K562 (cell line): ENCODE measurements around the gene ZNF81. TPM values are rescaled to one million over a fixed set of nuclear protein-coding genes. Genes with fewer than 3 reads are reported as not detected.

Experiments used
- ATAC-seq: fragments of 200-7000 bp; cut with Tn5 transposase; 3 replicates; pipeline ENCODE4 v1.9.1; 2020; ENCODE audit warnings: moderate library complexity
- BruUV-seq: library from RNA; stranded (reverse); fragments of 400-500 nt; replicated peaks from 2 replicates; lab custom pipeline; 2021; lab: Mats Ljungman, UMichigan
- CTCF ChIA-PET: fragments of 300-600 bp; formaldehyde crosslinking; extraction: SDS; loops from one replicate; lab custom pipeline; 2021; ENCODE audit warnings: low intra/inter-chr PET ratio; lab: Yijun Ruan, JAX
- POLR2A ChIA-PET: fragments of 300-600, 350-650 bp; sonication (Branson Sonifier 250); formaldehyde crosslinking; extraction: SDS; loops from one replicate; lab custom pipeline; 2021; ENCODE audit warnings: antibody characterized with exemption, inconsistent platforms; lab: Yijun Ruan, JAX
- DNase-seq, 4 experiments: peaks; one replicate each; pipeline versions ENCODE4 v3.0.0 to v3.0.0-alpha.2; 2011 to 2018; ENCODE audit warnings: low spot score in 3 of 4, mixed read lengths in 3 of 4; ENCODE audit errors: extremely low read depth in 1 of 4
- FAIRE-seq: peaks from 2 replicates; lab custom pipeline; 2011; peaks lifted over from hg19 to GRCh38; lab: Jason Lieb, UNC
- H2AFZ ChIP-seq: 2 replicates; pipeline ENCODE4 v1.6.0; 2011; ENCODE audit warnings: low read depth, low read length, control low read depth, inconsistent platforms
- H3K27ac ChIP-seq: fragments of 200-600 bp; 3 replicates; pipeline ENCODE4 v1.8.0; 2011; ENCODE audit warnings: low read depth, mild to moderate bottlenecking, control low read depth, inconsistent platforms, low read length, moderate library complexity, mixed read lengths; ENCODE audit errors: extremely low read depth
- H3K27me3 ChIP-seq, 2 experiments: fragments of 300-600 bp in 1 of 2; 2 replicates in 1 of 2; 3 replicates in 1 of 2; pipeline versions ENCODE4 v1.6.0 to v1.8.0; 2011; ENCODE audit warnings: inconsistent platforms in 2 of 2, low read length in 2 of 2, mild to moderate bottlenecking in 1 of 2, mixed read lengths in 1 of 2, moderate library complexity in 1 of 2; ENCODE audit not compliant: control insufficient read depth in 2 of 2, insufficient read depth in 2 of 2
- H3K36me3 ChIP-seq: fragments of 300-600 bp; 3 replicates; pipeline ENCODE4 v1.8.0; 2011; ENCODE audit warnings: mild to moderate bottlenecking, low read length, inconsistent platforms; ENCODE audit not compliant: control insufficient read depth, insufficient read depth
- H3K4me1 ChIP-seq, 2 experiments: fragments of 200-600 bp in 1 of 2; replicated peaks in 1 of 2; 2 replicates in 1 of 2; 3 replicates in 1 of 2; pipeline versions ENCODE4 v1.5.1 to v1.8.0; 2011; ENCODE audit warnings: inconsistent platforms in 2 of 2, low read length in 2 of 2, mild to moderate bottlenecking in 1 of 2, mixed read lengths in 1 of 2, moderate library complexity in 1 of 2; ENCODE audit not compliant: control insufficient read depth in 2 of 2, insufficient read depth in 2 of 2
- H3K4me2 ChIP-seq: 2 replicates; pipeline ENCODE4 v1.6.1; 2011; ENCODE audit warnings: low read length, control low read depth, inconsistent platforms, mixed read lengths; ENCODE audit not compliant: insufficient read depth
- H3K4me3 ChIP-seq: fragments of 200-600 bp; sonication (generic), shearing (Covaris generic); 2 replicates; pipeline ENCODE4 v1.5.1; 2016; ENCODE audit warnings: control low read depth, inconsistent platforms
- H3K79me2 ChIP-seq: fragments of 200-600 bp; 3 replicates; pipeline ENCODE4 v1.8.0; 2011; ENCODE audit warnings: low read length, inconsistent platforms; ENCODE audit not compliant: control insufficient read depth, insufficient read depth
- H3K9ac ChIP-seq, 2 experiments: 2 replicates each; pipeline versions ENCODE4 v1.6.0 to v1.6.1; 2011; ENCODE audit warnings: low read depth in 2 of 2, low read length in 2 of 2, control low read depth in 1 of 2, inconsistent platforms in 1 of 2, mild to moderate bottlenecking in 1 of 2, mixed read lengths in 1 of 2; ENCODE audit not compliant: insufficient read depth in 1 of 2
- H3K9me1 ChIP-seq: one replicate; pipeline ENCODE4 v1.6.0; 2011; ENCODE audit warnings: inconsistent platforms, mild to moderate bottlenecking, low read length, moderate library complexity; ENCODE audit not compliant: control insufficient read depth, insufficient read depth
- H3K9me3 ChIP-seq: replicated peaks from 2 replicates; pipeline ENCODE4 v1.5.1; 2011; ENCODE audit warnings: low read depth, low read length, inconsistent platforms; ENCODE audit not compliant: control insufficient read depth, insufficient read depth
- H4K20me1 ChIP-seq: replicated peaks from 2 replicates; pipeline ENCODE4 v1.6.1; 2011; ENCODE audit warnings: low read length, inconsistent platforms, mixed read lengths; ENCODE audit not compliant: control insufficient read depth, insufficient read depth
- FOXA3 ChIP-seq, 2 experiments: fragments of 450-650 bp in 1 of 2; sonication (generic) in 1 of 2; formaldehyde crosslinking; IDR thresholded peaks in 1 of 2; conservative IDR thresholded peaks in 1 of 2; 2 replicates each; pipeline versions ENCODE4 v1.4.0 to v1.8.0; 2020 to 2022; ENCODE audit warnings: mild to moderate bottlenecking in 2 of 2, missing genetic modification reagents in 1 of 2
- MCM7 ChIP-seq, 2 experiments: fragments of 450-650 bp; IDR thresholded peaks; 2 replicates each; pipeline ENCODE4 v1.6.1; 2016 to 2018
- POLR2AphosphoS5 ChIP-seq: IDR thresholded peaks from 2 replicates; pipeline ENCODE4 v1.6.1; 2011; ENCODE audit warnings: mild to moderate bottlenecking, low read depth, low read length, moderate library complexity; ENCODE audit not compliant: control insufficient read depth, insufficient read depth
- SAFB2 ChIP-seq: fragments of 200-400 bp; formaldehyde crosslinking; IDR thresholded peaks from 2 replicates; pipeline ENCODE4 v1.6.1; 2018; ENCODE audit warnings: borderline replicate concordance, low read length, low read depth, moderate library complexity; ENCODE audit not compliant: severe bottlenecking
- SPI1 ChIP-seq: IDR thresholded peaks from 2 replicates; pipeline ENCODE4 v1.6.1; 2011; ENCODE audit warnings: low read depth, low read length, control low read depth, borderline replicate concordance
- WGBS: fragments of 100-300 bp; shearing (Covaris generic); methylation state at CpG from one replicate; pipeline ENCODE4 v1.1.6; 2016; ENCODE audit warnings: low coverage, mixed read lengths; ENCODE audit not compliant: insufficient coverage; ENCODE audit errors: missing lambda C conversion rate; 5-methylcytosine and 5-hydroxymethylcytosine counted together
- in situ Hi-C: fragments of 300-500 bp; cut with MboI; formaldehyde crosslinking; loops from 4 replicates; pipeline ENCODE4 v1.15.0; 2018; ENCODE audit warnings: inconsistent platforms, mixed read lengths
- intact Hi-C: fragments of 100-400 bp; cut with micrococcal nuclease; formaldehyde crosslinking; loops from 2 replicates; pipeline ENCODE4 v1.14.2; 2022
- polyA plus RNA-seq, 8 experiments: library from polyadenylated mRNA; depleted of rRNA in 4 of 8; stranded (reverse) in 5 of 8; unstranded in 3 of 8; fragments of >200 nt; fragmentation: Nextera tagmentation in 2 of 8; fragmentation: Illumina TruSeq in 1 of 8; extraction: Ambion mirVana in 2 of 8; extraction: Trizol in 1 of 8; gene quantifications; 2 replicates each; pipeline versions ENCODE4 v1.2.1 to v1.2.3, GENCODE V29; 2011 to 2014; ENCODE audit warnings: inconsistent platforms in 1 of 8, missing spikeins in 1 of 8
- total RNA-seq, 7 experiments: library from RNA; depleted of rRNA in 6 of 7; stranded (reverse); fragments of >200 nt in 6 of 7; fragmentation: Illumina TruSeq in 2 of 7; extraction: Trizol in 2 of 7; gene quantifications; 2 replicates each; pipeline versions ENCODE4 v1.2.1 to v1.2.3, GENCODE V29; 2011 to 2021; ENCODE audit warnings: low replicate concordance in 1 of 7

The ZNF81 gene
- total and polyA plus RNA-seq, 9 of the 15 experiments (the other 6 are each of a cell fraction or from before 2014, with no cell fraction given), result 2.4 to 9.6 (median 4.9) TPM

DNA sequence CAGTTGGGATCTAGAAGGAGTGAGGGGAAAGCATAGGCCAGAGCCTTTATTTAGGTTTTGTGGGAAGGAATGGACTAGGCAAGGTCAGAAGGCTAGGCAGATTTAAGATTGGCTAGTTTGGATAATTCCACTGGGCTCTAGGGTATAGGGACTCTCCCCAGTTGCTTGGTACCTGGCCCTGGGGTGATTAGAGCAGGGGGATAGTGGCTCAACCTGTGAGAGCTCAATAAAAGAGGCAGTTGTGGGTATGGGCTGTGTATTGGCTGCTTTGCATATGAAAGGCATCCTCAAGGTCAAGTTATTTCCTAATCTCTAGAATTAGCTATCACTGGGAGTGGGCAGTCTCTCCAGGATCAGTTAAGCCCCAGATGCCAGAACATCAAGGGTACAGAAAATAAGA is 61.3 kb downstream of the ZNF81 start (continued):
- TF ChIP-seq MCM7 (IDR thresholded peaks at IDR 0.05) (no peak), FOXA3 (CRISPR knock-in tag; conservative IDR thresholded peaks at IDR 0.05 in 1 of 2, IDR thresholded peaks at IDR 0.05 in 1 of 2) (no peak)

DNA sequence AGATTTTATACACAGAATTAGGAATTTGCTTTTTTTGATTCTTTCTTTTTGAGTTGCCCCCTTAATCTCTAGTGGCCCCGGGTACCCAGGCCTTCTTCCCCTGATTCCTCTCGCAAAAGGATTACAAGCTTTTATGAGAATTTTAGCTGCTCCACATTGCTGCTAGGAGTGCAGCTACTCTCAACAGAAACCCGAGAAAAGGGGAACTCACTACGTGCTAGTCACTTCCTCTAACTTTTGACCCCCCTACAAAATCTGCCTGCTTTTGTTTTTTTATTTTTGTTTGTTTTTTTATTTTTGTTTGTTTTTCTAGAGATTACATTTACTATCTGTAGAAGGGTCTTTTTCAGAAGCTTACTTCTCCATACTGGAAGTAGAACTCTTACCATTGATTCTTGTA is 64.1 kb downstream of the ZNF81 start:
- FAIRE-seq, result no peak
- Histone ChIP-seq H2AFZ (no peak overlapping the region), H3K4me3 (no peak overlapping the region), H3K4me2 (no peak overlapping the region), H3K79me2 (no peaks in the 10 kb centered on the region), H3K27me3 (no peaks in the 10 kb centered on the region)
- WGBS, result 22% methylated on average over 4 of the region's 4 CpGs
- TF ChIP-seq POLR2AphosphoS5, result no peak
- no peak for TF ChIP-seq SAFB2
- peak; percentile 79; the same call in 1 of the 2 replicates for TF ChIP-seq SPI1
- TF ChIP-seq, all 486 proteins: peak for 1
- H3K36me3 ChIP-seq, result no peaks in the 10 kb centered on the region
- no peak overlapping the region for H3K27ac ChIP-seq
- no peaks in the 10 kb centered on the region for H3K9me3 ChIP-seq
- no peak for ATAC-seq
- DNase-seq, result no peak
- no peaks in the 10 kb centered on the region; a peak in 1 of 5 replicates for H3K4me1 ChIP-seq
- H4K20me1 ChIP-seq, result no peaks in the 10 kb centered on the region
- no TSS peak for BruUV-seq
- intact Hi-C loops, result no loop called here
- H3K9ac ChIP-seq, result no peak overlapping the region
- H3K9me1 ChIP-seq, result no peaks in the 10 kb centered on the region
- ChIA-PET CTCF (no interaction called here), POLR2A (interaction anchor here (0.7 kb wide), 1 partner anchor 1063 kb away, joined by 3 read pairs; no protein-coding TSS in a partner anchor)
- in situ Hi-C loops, result no loop called here
